GM21360 (cell line): ENCODE results near the gene ZSCAN5C.
"Not testable (repeated sequence)": the region's sequence is repeated elsewhere in the genome, so short reads cannot be mapped to it uniquely, and the experiment has no call there.

ENCODE experiments used
- ATAC-seq: cut with Tn5 transposase; IDR thresholded peaks from one replicate; pipeline ENCODE4 v1.9.1; 2021; ENCODE audit warnings: mild to moderate bottlenecking, moderate library complexity; ENCODE audit not compliant: unreplicated experiment

Gene ZSCAN5C, protein sequence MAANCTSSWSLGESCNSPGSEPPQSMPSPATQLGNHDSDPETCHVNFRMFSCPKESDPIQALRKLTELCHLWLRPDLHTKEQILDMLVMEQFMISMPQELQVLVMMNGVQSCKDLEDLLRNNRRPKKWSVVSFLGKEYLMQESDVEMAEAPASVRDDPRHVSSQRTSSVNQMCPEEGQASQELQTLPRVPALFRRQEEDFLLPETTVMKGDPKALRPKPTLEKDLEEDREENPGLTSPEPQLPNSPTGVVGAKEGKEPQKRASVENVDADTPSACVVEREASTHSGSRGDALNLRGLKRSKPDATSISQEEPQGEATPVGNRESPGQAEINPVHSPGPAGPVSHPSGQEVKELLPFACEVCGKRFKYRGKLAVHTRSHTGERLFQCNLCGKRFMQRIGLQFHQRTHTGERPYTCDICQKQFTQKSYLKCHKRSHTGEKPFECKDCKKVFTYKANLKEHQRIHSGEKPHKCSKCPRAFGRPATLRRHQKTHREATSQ

DNA sequence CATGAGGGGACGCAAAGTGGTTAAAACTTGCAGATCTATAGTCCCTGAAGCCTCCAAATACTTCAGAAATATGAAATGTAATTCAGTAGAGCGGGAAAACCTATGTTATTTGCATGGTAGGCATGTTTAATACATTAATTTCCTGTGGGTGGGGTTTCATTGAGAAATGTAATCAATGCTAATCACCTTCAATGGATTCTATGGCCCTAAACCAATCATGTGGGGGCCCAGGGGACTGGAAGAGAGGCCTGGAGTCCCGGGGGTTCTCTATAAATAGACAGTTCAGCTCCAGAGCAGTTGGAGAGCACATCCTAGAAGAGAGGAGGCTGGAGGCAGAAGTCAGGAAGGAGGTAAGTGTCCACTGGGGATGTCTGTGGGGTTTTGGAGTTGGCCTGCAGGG lies at the start of gene ZSCAN5C:
Gene ZSCAN5C (plus strand): TSS at position 301 of the 400 bp plus-strand sequence. CDS start 3,641 bp downstream, outside the sequence.
- ATAC-seq: no peak

GRCh38 chr19:56152644-56153043 lies 49.4 kb upstream of the ZSCAN5C start:
- no peak for ATAC-seq

DNA sequence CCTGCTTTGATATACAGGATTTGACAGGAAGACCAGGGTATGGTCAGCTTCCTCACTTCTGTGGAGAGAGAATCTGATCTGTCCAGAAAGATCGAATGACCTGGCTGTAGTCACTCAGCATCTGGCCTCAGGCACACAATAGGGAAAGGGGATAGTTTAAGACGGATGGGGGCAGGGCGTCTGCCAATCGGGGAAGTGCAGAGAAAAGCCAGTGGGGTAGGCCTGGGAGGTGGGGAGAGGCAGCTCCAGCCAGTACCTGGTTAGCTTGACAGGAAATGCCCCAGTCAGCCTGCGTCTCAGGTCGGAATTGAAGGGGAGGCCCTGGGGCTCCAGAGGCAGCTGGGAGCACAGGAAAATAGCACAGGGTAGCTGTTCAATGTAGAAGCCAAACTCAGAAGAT lies 48.6 kb upstream of the ZSCAN5C start:
- ATAC-seq: no peak

DNA sequence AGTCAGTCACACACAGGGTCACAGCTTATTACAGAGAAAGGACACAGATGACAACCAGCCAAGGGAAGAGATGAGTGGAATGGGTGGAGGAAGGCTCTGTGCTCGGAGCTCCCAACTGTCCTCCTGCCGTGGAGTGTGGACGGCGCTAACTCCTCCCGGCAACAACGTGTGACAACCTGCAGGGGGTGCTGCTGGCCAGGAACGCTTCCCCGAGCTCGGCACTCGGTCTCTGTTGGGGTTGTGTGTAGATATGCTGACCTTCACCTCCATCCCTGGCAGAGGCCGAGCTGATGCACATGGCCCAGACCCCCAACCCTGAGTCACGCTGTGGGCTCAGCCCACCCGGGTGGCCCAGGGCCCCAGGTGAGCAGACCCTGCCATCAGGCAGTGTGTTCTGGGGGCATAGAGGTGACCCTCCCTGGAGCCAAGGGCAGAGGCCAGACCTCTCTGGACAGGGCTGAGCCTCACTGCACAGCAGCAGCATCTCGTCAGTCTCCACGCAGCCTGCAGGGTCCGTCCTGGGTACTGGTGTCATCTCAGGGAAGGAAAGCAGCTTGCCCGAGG lies 46.9 kb upstream of the ZSCAN5C start:
- ATAC-seq: no peak

DNA sequence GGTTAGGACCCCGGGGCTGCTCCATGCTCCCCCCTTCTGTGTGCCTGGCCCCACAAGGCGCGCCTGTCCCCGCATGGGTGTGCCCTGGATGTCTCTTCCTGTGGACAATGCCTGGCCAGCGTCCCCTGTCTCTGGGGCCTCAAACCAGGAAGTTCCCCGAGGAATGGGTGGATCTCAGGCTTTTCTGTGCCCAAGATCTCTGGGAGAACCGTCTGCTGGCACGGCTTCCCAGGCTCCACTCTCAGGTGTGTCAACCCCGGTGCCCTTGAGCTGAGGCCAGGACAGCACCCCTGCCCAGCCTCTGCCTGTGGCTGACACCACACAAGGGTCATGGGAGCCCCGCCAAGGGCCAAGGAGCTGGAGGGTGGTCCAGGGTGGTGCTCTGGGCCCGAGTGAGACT lies 45.3 kb upstream of the ZSCAN5C start:
- ATAC-seq: no peak

GRCh38 chr19:56158170-56158757 lies 43.8 kb upstream of the ZSCAN5C start:
- ATAC-seq: no peak

DNA sequence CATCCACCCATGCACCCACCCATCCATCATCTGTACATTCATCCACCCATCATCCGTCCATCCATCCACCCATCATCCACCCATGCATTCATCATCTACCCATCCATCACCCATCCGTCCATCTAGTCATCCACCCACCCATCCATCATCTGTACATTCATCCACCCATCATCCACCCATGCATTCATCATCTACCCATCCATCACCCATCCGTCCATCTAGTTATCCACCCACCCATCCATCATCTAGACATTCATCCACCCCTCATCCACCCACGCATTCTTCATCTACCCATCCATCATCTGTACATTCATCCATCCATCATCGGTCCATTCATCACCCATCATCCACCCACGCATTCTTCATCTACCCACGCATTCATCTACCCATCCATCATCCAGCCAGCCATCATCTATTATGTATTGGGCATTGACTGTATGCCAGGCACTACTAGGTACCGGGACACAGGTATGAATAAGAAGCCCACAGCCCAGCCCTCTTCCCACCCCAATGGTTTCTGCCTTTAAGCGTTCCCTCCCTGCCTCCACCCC lies 43.0 kb upstream of the ZSCAN5C start:
- no peak for ATAC-seq

DNA sequence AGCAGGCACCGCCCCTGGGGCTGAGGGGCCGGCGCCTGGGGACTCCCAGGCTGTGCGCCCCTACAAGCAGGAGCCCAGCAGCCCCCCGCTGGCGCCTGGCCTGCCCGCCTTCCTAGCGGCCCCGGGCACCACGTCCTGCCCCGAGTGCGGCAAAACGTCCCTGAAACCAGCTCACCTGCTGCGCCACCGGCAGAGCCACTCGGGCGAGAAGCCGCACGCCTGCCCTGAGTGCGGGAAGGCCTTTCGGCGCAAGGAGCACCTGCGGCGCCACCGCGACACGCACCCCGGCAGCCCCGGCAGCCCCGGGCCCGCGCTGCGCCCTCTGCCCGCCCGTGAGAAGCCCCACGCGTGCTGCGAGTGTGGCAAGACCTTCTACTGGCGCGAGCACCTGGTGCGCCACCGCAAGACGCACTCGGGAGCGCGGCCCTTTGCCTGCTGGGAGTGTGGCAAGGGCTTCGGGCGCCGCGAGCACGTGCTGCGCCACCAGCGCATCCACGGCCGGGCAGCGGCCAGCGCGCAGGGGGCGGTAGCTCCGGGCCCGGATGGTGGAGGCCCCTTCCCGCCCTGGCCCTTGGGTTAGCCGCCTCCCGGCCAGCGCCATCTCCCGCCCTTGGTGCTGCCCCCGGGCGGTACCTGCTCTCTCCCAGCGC lies 42.3 kb upstream of the ZSCAN5C start:
- ATAC-seq: no peak

- no peak for ATAC-seq
Observed at GRCh38 chr19:56161534-56161933, 40.5 kb upstream of the ZSCAN5C start.

GRCh38 chr19:56162258-56162657 lies 39.8 kb upstream of the ZSCAN5C start:
- no peak for ATAC-seq

GRCh38 chr19:56163097-56163496 lies 39.0 kb upstream of the ZSCAN5C start:
- ATAC-seq: no peak

GRCh38 chr19:56167064-56167578 lies 35.0 kb upstream of the ZSCAN5C start:
- no peak for ATAC-seq

GRCh38 chr19:56170261-56170660 lies 31.8 kb upstream of the ZSCAN5C start:
- ATAC-seq: no peak

DNA sequence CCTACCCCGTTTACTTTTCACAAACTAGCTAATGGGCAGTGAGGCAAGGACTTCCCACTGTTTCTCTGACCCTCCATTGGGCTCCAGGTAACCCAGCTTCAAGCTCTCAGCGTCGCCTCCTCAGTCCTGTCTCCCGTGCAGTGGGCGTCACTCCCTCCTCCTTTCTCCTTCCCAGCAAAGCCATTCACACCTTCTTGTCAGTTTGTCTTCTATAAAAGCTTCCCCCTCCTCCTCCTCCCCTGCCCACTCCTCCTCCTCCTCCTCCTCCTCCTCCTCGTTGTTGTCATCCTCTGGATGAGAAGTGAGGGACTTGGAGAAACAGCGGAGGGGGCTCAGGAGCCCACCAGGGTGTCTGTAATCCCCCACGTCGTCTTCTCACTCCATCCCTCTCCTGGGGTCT lies 28.0 kb upstream of the ZSCAN5C start:
- ATAC-seq: no peak

GRCh38 chr19:56174550-56174949 lies 27.5 kb upstream of the ZSCAN5C start:
- no peak for ATAC-seq

DNA sequence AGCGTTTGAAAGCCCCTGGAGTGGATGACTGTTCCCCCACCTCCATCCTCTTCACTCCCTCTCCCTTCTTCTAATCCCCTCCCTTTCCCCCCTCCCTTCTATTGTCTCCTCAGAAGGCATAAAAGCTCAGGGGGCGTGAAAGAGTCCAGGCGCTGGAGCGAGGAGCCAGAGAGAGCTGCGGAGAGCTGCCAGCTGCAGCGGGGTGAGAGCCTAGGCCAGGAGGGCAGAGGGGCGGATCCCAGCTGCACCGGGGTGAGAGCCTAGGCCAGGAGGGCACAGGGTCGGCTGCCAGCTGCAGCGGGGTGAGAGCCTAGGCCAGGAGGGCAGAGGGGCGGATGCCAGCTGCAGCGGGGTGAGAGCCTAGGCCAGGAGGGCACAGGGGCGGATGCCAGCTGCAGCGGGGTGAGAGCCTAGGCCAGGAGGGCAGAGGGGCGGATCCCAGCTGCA lies 26.2 kb upstream of the ZSCAN5C start, which contains the start of gene GALP:
Gene GALP (plus strand): TSS at position 148 of the 447 bp plus-strand sequence. CDS start 1,101 bp downstream, outside the sequence.
- not testable (repeated sequence) for ATAC-seq

DNA sequence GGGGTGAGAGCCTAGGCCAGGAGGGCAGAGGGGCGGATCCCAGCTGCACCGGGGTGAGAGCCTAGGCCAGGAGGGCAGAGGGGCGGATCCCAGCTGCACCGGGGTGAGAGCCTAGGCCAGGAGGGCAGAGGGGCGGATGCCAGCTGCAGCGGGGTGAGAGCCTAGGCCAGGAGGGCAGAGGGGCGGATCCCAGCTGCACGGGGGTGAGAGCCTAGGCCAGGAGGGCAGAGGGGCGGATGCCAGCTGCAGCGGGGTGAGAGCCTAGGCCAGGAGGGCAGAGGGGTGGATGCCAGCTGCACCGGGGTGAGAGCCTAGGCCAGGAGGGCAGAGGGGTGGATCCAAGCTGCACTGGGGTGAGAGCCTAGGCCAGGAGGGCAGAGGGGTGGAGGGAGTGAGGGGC lies 25.8 kb upstream of the ZSCAN5C start:
- not testable (repeated sequence) for ATAC-seq

GRCh38 chr19:56176881-56177280 lies 25.2 kb upstream of the ZSCAN5C start:
- ATAC-seq: no peak

DNA sequence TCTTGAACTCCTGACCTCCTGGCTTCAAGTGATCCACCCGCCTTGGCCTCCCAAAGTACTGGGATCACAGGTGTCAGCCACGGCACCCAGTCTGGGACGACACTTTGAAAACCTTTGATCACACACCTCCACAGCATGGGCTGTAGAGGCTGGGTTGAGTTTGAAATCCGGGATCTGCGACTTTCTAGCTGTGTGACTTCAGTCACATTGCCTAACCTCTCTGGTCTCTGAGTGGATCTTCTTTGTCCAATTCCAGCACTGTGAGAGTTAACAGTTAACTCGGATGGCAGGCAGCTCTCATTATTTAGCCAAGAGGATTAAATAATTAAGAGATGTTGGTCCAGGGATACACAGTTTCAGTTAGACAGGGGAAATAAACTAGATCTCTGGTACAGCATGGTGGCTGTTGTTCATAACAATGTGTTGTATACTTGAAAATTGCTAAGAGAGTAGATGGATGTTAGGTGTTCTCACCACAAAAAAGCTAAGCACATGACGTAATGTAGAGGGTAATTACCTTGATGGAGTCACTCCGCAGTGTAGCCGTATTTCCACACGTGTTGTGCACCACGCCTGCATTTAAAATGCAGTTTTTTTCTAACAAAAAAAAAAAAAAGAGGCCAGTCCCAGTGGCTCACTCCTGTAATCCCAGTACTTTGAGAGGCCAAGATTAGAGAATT lies 24.4 kb upstream of the ZSCAN5C start:
- no peak for ATAC-seq

GRCh38 chr19:56189785-56190184 lies 12.3 kb upstream of the ZSCAN5C start:
- no peak for ATAC-seq
